OCI-LY7 (cell line): ENCODE measurements around the gene SNRPD3. TPM values are rescaled to one million over a fixed set of nuclear protein-coding genes. Genes with fewer than 3 reads are reported as not detected.

Experiments used
- BruUV-seq: library from RNA; stranded (reverse); fragments of 400-500 nt; replicated peaks from 2 replicates; lab custom pipeline; 2021; lab: Mats Ljungman, UMichigan
- CTCF ChIA-PET: fragments of 300-600 bp; sonication (Branson Sonifier 250); formaldehyde crosslinking; loops from one replicate; lab custom pipeline; 2022; ENCODE audit warnings: antibody characterized with exemption; ENCODE audit not compliant: unreplicated experiment; lab: Charles Lee
- POLR2A ChIA-PET: fragments of 300-600 bp; sonication (Branson Sonifier 250); formaldehyde crosslinking; loops from one replicate; lab custom pipeline; 2022; ENCODE audit warnings: antibody characterized with exemption; lab: Charles Lee
- DNase-seq: peaks from one replicate; pipeline ENCODE4 v3.0.0-alpha.2; 2015; ENCODE audit warnings: low spot score
- H2AFZ ChIP-seq: fragments of 200-600 bp; sonication (generic), shearing (Covaris generic); 2 replicates; pipeline ENCODE4 v1.6.1; 2014; ENCODE audit warnings: mild to moderate bottlenecking, antibody characterized with exemption, low read length, moderate library complexity
- H3K27ac ChIP-seq: fragments of 200-600 bp; sonication (generic); 2 replicates; pipeline ENCODE4 v1.5.1; 2014; ENCODE audit warnings: mixed run types, low read depth, mild to moderate bottlenecking, moderate library complexity, low read length, inconsistent platforms; ENCODE audit not compliant: poor library complexity, severe bottlenecking
- H3K36me3 ChIP-seq: fragments of 200-600 bp; sonication (generic); 2 replicates; pipeline ENCODE4 v1.6.1; 2014; ENCODE audit warnings: mild to moderate bottlenecking, antibody characterized with exemption, low read length, moderate library complexity, mixed read lengths; ENCODE audit not compliant: insufficient read depth
- H3K4me1 ChIP-seq: fragments of 200-600 bp; sonication (generic); 2 replicates; pipeline ENCODE4 v1.5.1; 2014; ENCODE audit warnings: mild to moderate bottlenecking, low read length; ENCODE audit not compliant: insufficient read depth, poor library complexity, severe bottlenecking
- H3K4me2 ChIP-seq: fragments of 200-600 bp; sonication (generic); 2 replicates; pipeline ENCODE4 v1.6.1; 2014; ENCODE audit warnings: mild to moderate bottlenecking, low read length
- H3K4me3 ChIP-seq: fragments of 200-600 bp; sonication (generic); 2 replicates; pipeline ENCODE4 v1.5.1; 2014; ENCODE audit warnings: mild to moderate bottlenecking, low read depth, low read length; ENCODE audit not compliant: poor library complexity, severe bottlenecking
- H3K79me2 ChIP-seq: fragments of 200-600 bp; sonication (generic); 2 replicates; pipeline ENCODE4 v1.6.1; 2016; ENCODE audit warnings: low read depth, mild to moderate bottlenecking, low read length, moderate library complexity, mixed read lengths; ENCODE audit not compliant: insufficient read depth
- H3K9me2 ChIP-seq: fragments of 200-600 bp; sonication (generic); 2 replicates; pipeline ENCODE4 v1.6.1; 2016; ENCODE audit warnings: mild to moderate bottlenecking, low read length, mixed read lengths; ENCODE audit not compliant: insufficient read depth
- H3K9me3 ChIP-seq: fragments of 200-600 bp; sonication (generic); 2 replicates; pipeline ENCODE4 v1.6.1; 2014; ENCODE audit warnings: mild to moderate bottlenecking, mixed run types, low read length, mixed read lengths
- H4K20me1 ChIP-seq: fragments of 200-600 bp; sonication (generic); 2 replicates; pipeline ENCODE4 v1.6.1; 2014; ENCODE audit warnings: mild to moderate bottlenecking, antibody characterized with exemption, low read length, moderate library complexity, mixed read lengths; ENCODE audit not compliant: insufficient read depth
- EZH2phosphoT487 ChIP-seq: fragments of 200-600 bp; sonication (generic); IDR thresholded peaks from 2 replicates; pipeline ENCODE4 v1.6.1; 2018; ENCODE audit warnings: low read depth, borderline replicate concordance, mild to moderate bottlenecking, mixed run types, antibody characterized with exemption, low read length, moderate library complexity, mixed read lengths
- intact Hi-C: fragments of 100-400 bp; cut with micrococcal nuclease; formaldehyde crosslinking; loops from one replicate; pipeline ENCODE4 v1.10.0; 2022; ENCODE audit not compliant: unreplicated experiment
- total RNA-seq, 2 experiments: library from RNA; depleted of rRNA in 1 of 2; stranded (reverse); fragments of >200 nt in 1 of 2; shearing (Covaris generic) in 1 of 2; gene quantifications; 2 replicates each; pipeline ENCODE4 v1.2.3, GENCODE V29; 2014 to 2022
- TF ChIP-seq, protein P1 (sequence below): fragments of 200-600 bp; sonication (generic); conservative IDR thresholded peaks from 2 replicates; pipeline ENCODE4 v1.5.1; 2014; ENCODE audit warnings: mild to moderate bottlenecking, antibody characterized with exemption, low read length, moderate library complexity, mixed read lengths

The SNRPD3 gene
- total RNA-seq, 2 experiments from 2014 or later, result 166 to 264 TPM

DNA sequence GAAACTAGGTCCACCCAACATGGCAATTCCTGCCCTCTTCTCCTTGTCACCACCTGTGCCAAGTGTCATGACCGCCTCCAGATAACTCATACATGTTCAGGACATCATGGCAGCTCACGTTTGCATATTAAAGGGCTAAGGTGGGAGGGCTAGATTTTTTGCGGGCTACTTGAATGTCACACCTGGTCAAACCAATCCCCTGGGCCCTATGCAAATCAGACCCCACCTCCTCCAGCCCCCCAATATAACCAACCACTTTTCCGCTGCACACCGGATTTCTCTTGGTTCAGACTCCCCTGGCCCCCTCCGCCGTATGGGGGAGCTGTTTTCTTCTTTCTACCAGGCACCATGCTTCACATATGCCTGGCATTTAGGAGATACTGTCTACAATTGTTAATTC lies 48.1 kb upstream of the SNRPD3 start:
- peak overlapping the region; percentile 55 for H3K27ac ChIP-seq
- H3K4me2 ChIP-seq, result peak overlapping the region; percentile 58
- peaks cover 60% of the 10 kb centered on the region for H3K4me1 ChIP-seq
- H3K4me3 ChIP-seq, result peak overlapping the region; percentile 22
- TF ChIP-seq, protein P1, sequence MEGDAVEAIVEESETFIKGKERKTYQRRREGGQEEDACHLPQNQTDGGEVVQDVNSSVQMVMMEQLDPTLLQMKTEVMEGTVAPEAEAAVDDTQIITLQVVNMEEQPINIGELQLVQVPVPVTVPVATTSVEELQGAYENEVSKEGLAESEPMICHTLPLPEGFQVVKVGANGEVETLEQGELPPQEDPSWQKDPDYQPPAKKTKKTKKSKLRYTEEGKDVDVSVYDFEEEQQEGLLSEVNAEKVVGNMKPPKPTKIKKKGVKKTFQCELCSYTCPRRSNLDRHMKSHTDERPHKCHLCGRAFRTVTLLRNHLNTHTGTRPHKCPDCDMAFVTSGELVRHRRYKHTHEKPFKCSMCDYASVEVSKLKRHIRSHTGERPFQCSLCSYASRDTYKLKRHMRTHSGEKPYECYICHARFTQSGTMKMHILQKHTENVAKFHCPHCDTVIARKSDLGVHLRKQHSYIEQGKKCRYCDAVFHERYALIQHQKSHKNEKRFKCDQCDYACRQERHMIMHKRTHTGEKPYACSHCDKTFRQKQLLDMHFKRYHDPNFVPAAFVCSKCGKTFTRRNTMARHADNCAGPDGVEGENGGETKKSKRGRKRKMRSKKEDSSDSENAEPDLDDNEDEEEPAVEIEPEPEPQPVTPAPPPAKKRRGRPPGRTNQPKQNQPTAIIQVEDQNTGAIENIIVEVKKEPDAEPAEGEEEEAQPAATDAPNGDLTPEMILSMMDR, result peak; percentile 48
- no peak for TF ChIP-seq EZH2phosphoT487
- H3K9me2 ChIP-seq, result no peaks in the 10 kb centered on the region
- no peaks in the 10 kb centered on the region for H4K20me1 ChIP-seq
- no peaks in the 10 kb centered on the region for H3K9me3 ChIP-seq
- ChIA-PET POLR2A (interaction anchor here (0.6 to 1.5 kb wide), 7 partner anchors 15 to 496 kb away, joined by 3 to 8 read pairs (median 3); no protein-coding TSS in a partner anchor), CTCF (no interaction called here)
- no peaks in the 10 kb centered on the region for H3K79me2 ChIP-seq
- H3K36me3 ChIP-seq, result no peaks in the 10 kb centered on the region
- intact Hi-C loops, result no loop called here
- DNase-seq, result peak; percentile 78
- no TSS peak for BruUV-seq
- H2AFZ ChIP-seq, result peak overlapping the region; percentile 95

DNA sequence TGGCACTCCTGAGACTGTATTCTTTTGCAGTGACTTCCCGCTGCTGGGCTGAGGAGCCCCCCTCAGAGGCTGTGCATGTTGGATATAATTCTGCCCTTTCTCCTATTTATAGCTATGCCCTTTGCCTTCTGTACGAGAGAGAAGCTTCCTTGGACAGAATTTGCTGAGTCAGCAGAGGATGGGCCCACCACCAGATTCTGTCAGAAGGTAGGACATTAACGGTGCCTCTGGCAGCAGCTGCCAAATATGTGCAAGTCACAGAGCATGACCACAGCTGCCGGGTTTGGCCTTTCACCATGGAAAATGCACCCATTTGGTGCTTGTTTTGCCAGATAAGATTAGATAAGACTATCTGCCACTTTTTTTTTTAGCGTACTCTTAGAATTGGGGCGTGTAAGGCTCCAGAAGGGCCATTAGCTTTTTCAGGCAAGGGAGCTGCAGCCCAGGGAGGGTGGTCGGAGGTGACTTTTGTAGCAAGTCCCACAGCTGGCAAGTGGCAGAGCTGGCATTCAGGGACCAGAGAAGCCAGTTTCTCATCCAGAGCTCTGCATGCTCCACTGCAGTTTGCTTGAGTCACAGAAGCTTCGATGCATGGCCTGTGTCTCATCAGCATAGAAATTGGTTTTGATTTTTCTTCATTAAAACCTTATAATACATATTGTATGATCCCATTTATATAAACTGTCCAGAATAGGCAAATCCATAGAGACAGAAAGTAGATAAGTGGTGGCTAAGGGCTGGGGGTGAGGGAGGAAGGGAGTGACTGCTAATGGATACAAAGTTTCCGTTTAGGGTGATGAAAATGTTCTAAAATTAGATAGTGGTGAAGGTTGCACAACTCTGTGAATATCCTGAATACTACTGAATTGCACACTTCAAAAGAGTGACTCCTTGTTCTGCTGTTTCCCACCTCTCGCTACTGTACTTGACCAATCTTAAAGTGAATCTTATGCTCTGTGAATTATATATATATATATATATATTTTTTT lies 44.9 kb upstream of the SNRPD3 start:
- peaks cover 49% of the 10 kb centered on the region for H3K4me1 ChIP-seq
- intact Hi-C loops, result no loop called here
- TF ChIP-seq, protein P1, result no peak
- no peaks in the 10 kb centered on the region for H3K9me3 ChIP-seq
- H4K20me1 ChIP-seq, result no peaks in the 10 kb centered on the region
- H3K9me2 ChIP-seq, result no peaks in the 10 kb centered on the region
- ChIA-PET POLR2A (interaction anchor here (0.7 to 1.0 kb wide), 3 partner anchors 17 to 112 kb away, joined by 3 to 4 read pairs (median 3); no protein-coding TSS in a partner anchor), CTCF (no interaction called here)
- DNase-seq, result peak; percentile 70
- BruUV-seq, result no TSS peak
- no peaks in the 10 kb centered on the region for H3K79me2 ChIP-seq
- H2AFZ ChIP-seq, result peak overlapping the region; percentile 54
- peak overlapping the region; percentile 24 for H3K4me3 ChIP-seq
- H3K36me3 ChIP-seq, result no peaks in the 10 kb centered on the region
- H3K27ac ChIP-seq, result peak overlapping the region; percentile 39
- peak overlapping the region; percentile 65 for H3K4me2 ChIP-seq

DNA sequence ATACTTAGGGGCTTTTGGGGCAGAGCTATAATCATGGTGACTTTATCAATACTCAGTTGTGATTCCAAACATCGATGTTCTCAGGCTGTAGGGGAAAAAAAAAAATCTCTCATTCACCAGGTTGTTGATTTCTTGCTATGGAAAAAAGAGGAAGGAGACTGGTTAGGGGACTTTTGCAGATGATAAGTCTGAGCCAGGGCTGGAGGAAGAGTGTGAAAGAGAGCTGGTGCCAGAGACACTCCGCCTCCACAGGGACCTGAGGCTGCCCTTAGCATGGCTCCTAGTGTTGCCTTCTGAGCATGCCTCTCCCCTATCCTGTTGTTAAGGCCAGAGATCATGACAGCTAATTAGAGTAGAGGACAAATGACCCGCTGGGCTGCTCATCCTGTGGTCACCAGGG lies 43.8 kb upstream of the SNRPD3 start:
- H3K27ac ChIP-seq, result no peak overlapping the region
- DNase-seq, result no peak
- POLR2A ChIA-PET, result interaction anchor here (0.7 kb wide), 2 partner anchors 16 to 85 kb away, joined by 3 read pairs; partner anchors contain the start of gene ADORA2A
- no peak overlapping the region for H3K4me3 ChIP-seq
- BruUV-seq, result no TSS peak
- H2AFZ ChIP-seq, result no peak overlapping the region
- no peaks in the 10 kb centered on the region for H3K36me3 ChIP-seq
- CTCF ChIA-PET, result no interaction called here
- no peak overlapping the region for H3K4me2 ChIP-seq
- no peaks in the 10 kb centered on the region for H3K9me2 ChIP-seq
- H3K9me3 ChIP-seq, result no peaks in the 10 kb centered on the region
- TF ChIP-seq EZH2phosphoT487, result no peak
- TF ChIP-seq, protein P1, result no peak
- no peaks in the 10 kb centered on the region for H3K79me2 ChIP-seq
- H3K4me1 ChIP-seq, result peaks cover 41% of the 10 kb centered on the region
- intact Hi-C loops, result no loop called here
- no peaks in the 10 kb centered on the region for H4K20me1 ChIP-seq
